ENCODE data around the gene UNK. TPM values are rescaled to one million over a fixed set of nuclear protein-coding genes. Genes with fewer than 3 reads are reported as not detected.

UNK gene
- total and polyA plus RNA-seq, 2 of the 13 experiments (the other 11 are each of a cell fraction or from before 2014, with no cell fraction given) = 31.6 to 33.0 TPM

DNA sequence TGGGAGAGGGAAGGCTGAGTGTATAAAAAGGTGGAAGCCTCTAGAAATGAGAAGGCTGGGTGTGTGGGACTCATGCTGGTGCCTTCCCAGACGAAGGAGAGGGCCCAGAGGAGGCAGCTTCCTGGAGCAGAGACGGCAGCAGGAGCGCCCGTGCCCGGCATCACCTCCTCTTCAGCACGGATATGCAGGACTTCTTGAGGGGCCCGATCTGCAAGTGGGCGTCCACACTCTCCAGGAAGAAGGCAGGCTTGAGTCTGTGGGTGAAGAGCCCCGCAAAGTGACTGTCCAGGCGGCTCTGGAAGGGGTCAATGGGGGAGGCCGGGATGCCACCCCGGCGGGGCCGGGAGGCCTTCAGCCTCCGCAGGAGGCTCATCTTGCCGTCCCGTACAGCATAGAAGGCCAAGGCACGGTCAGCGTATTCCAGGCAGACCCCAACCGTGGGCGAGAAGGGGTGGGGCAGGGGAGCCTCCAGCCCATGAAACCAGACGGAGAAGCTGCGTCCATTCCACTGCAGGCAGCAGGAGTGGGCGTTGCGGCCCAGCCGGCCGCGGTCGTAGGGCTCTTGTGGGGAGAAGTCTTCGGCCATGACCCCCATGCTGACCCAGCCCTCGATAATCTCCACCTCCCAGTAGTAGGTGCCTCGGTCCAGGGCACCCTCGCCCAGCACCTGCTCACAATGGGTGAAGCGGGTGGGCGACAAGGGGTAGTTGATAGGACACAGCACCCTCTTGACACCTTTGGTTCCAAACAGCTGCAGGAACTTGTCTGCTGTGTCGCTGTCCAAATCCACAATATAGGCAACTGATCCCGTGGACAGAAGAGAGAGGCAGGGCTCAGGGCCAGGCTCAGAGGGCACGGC is 89.9 kb downstream of the UNK start (continued):
- TF ChIP-seq, protein P1, sequence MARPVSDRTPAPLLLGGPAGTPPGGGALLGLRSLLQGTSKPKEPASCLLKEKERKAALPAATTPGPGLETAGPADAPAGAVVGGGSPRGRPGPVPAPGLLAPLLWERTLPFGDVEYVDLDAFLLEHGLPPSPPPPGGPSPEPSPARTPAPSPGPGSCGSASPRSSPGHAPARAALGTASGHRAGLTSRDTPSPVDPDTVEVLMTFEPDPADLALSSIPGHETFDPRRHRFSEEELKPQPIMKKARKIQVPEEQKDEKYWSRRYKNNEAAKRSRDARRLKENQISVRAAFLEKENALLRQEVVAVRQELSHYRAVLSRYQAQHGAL (CRISPR knock-in tag; IDR thresholded peaks at IDR 0.05; ENCODE audit: not compliant biosample characterization) = no peak
- TF ChIP-seq, protein P2, sequence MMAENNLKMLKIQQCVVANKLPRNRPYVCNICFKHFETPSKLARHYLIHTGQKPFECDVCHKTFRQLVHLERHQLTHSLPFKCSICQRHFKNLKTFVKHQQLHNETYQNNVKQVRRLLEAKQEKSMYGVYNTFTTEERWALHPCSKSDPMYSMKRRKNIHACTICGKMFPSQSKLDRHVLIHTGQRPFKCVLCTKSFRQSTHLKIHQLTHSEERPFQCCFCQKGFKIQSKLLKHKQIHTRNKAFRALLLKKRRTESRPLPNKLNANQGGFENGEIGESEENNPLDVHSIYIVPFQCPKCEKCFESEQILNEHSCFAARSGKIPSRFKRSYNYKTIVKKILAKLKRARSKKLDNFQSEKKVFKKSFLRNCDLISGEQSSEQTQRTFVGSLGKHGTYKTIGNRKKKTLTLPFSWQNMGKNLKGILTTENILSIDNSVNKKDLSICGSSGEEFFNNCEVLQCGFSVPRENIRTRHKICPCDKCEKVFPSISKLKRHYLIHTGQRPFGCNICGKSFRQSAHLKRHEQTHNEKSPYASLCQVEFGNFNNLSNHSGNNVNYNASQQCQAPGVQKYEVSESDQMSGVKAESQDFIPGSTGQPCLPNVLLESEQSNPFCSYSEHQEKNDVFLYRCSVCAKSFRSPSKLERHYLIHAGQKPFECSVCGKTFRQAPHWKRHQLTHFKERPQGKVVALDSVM (CRISPR knock-in tag; IDR thresholded peaks at IDR 0.05) = peak; percentile 54; the same call in 1 of the 2 replicates
- TF ChIP-seq, protein P3, sequence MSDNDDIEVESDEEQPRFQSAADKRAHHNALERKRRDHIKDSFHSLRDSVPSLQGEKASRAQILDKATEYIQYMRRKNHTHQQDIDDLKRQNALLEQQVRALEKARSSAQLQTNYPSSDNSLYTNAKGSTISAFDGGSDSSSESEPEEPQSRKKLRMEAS (IDR thresholded peaks at IDR 0.05) = no peak
- no peak for TF ChIP-seq CREM (IDR thresholded peaks at IDR 0.05)
- TF ChIP-seq CREM (CRISPR knock-in tag; IDR thresholded peaks at IDR 0.05) = no peak
- peak; percentile 67; the same call in 1 of the 2 replicates for TF ChIP-seq ZC3H13 (CRISPR knock-in tag; IDR thresholded peaks at IDR 0.05)
- TF ChIP-seq TAF15 (IDR thresholded peaks at IDR 0.05; ENCODE audit: low read depth, low read length, poor library complexity, severe bottlenecking) = no peak
- TF ChIP-seq FOSL2 (CRISPR knock-in tag; IDR thresholded peaks at IDR 0.05) = no peak
- no peak for TF ChIP-seq ZNF652 (CRISPR knock-in tag; IDR thresholded peaks at IDR 0.05; ENCODE audit: borderline replicate concordance, low read depth)
- TF ChIP-seq ZMYM2 (CRISPR knock-in tag; IDR thresholded peaks at IDR 0.05) = no peak
- no peak for TF ChIP-seq MIER2 (CRISPR knock-in tag; IDR thresholded peaks at IDR 0.05)
- TF ChIP-seq RBFOX2 (IDR thresholded peaks at IDR 0.05; ENCODE audit: low read depth, low read length) = peak; percentile 88
- no peak for TF ChIP-seq MLLT10 (CRISPR knock-in tag; IDR thresholded peaks at IDR 0.05)
- TF ChIP-seq POLR2G (IDR thresholded peaks at IDR 0.05; ENCODE audit: low read depth, low read length) = peak; percentile 5; the same call in 1 of the 2 replicates
- no peak for TF ChIP-seq CBX5 (CRISPR knock-in tag; IDR thresholded peaks at IDR 0.05; ENCODE audit: borderline replicate concordance)
- TF ChIP-seq DMAP1 (CRISPR knock-in tag; IDR thresholded peaks at IDR 0.05) = no peak
- no peak for TF ChIP-seq RAD21 (CRISPR knock-in tag; IDR thresholded peaks at IDR 0.05)
- TF ChIP-seq ZIK1 (CRISPR knock-in tag; IDR thresholded peaks at IDR 0.05; ENCODE audit: borderline replicate concordance, low read depth) = no peak
- TF ChIP-seq, protein P4, sequence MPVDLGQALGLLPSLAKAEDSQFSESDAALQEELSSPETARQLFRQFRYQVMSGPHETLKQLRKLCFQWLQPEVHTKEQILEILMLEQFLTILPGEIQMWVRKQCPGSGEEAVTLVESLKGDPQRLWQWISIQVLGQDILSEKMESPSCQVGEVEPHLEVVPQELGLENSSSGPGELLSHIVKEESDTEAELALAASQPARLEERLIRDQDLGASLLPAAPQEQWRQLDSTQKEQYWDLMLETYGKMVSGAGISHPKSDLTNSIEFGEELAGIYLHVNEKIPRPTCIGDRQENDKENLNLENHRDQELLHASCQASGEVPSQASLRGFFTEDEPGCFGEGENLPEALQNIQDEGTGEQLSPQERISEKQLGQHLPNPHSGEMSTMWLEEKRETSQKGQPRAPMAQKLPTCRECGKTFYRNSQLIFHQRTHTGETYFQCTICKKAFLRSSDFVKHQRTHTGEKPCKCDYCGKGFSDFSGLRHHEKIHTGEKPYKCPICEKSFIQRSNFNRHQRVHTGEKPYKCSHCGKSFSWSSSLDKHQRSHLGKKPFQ (CRISPR knock-in tag; IDR thresholded peaks at IDR 0.05; ENCODE audit: insufficient replicate concordance) = no peak
- TF ChIP-seq CREB1 (IDR thresholded peaks at IDR 0.05) = no peak
- TF ChIP-seq CREB1 (CRISPR knock-in tag; IDR thresholded peaks at IDR 0.05) = no peak
- TF ChIP-seq RNF2 (conservative IDR thresholded peaks at IDR 0.05; ENCODE audit: low read depth) = no peak
- TF ChIP-seq AGO2 (optimal IDR thresholded peaks at IDR 0.05; ENCODE audit: low read depth, low read length) = peak; percentile 98
- TF ChIP-seq HOXD1 (CRISPR knock-in tag; IDR thresholded peaks at IDR 0.05) = no peak
- TF ChIP-seq SCMH1 (CRISPR knock-in tag; IDR thresholded peaks at IDR 0.05; ENCODE audit: borderline replicate concordance) = no peak
- no peak for TF ChIP-seq ZNF777 (CRISPR knock-in tag; IDR thresholded peaks at IDR 0.05)
- TF ChIP-seq ZNF781 (CRISPR knock-in tag; IDR thresholded peaks at IDR 0.05; ENCODE audit: borderline replicate concordance, not compliant biosample characterization) = no peak
- TF ChIP-seq ARID2 (CRISPR knock-in tag; IDR thresholded peaks at IDR 0.05; ENCODE audit: borderline replicate concordance) = no peak

Measured in HepG2 (cell line).